Endodermal cell (in vitro differentiated cells): Measurements from ENCODE around the gene GGTLC1. TPM values are rescaled to one million over a fixed set of nuclear protein-coding genes. Genes with fewer than 3 reads are reported as not detected.
"Not testable (repeated sequence)": the region's sequence is repeated elsewhere in the genome, so short reads cannot be mapped to it uniquely, and the experiment has no call there.

ENCODE experiments used
- DNase-seq: peaks from one replicate; pipeline ENCODE4 v3.0.0-alpha.2; 2017
- H3K27ac ChIP-seq: 2 replicates; pipeline ENCODE4 v1.5.1; 2013; ENCODE audit warnings: mild to moderate bottlenecking, low read depth, low read length, moderate library complexity
- H3K27me3 ChIP-seq: 2 replicates; pipeline ENCODE4 v1.6.1; 2013; ENCODE audit warnings: mild to moderate bottlenecking, low read length, moderate library complexity; ENCODE audit not compliant: insufficient read depth, control insufficient read depth, poor library complexity, severe bottlenecking
- H3K36me3 ChIP-seq: 2 replicates; pipeline ENCODE4 v1.7.0; 2013; ENCODE audit warnings: mild to moderate bottlenecking, low read length, moderate library complexity; ENCODE audit not compliant: control insufficient read depth, insufficient read depth
- H3K4me1 ChIP-seq: one replicate; pipeline ENCODE4 v1.7.0; 2013; ENCODE audit warnings: low read length; ENCODE audit not compliant: control insufficient read depth, insufficient read depth
- H3K4me3 ChIP-seq: 2 replicates; pipeline ENCODE4 v1.5.1; 2013; ENCODE audit warnings: mild to moderate bottlenecking, low read length, moderate library complexity
- H3K9ac ChIP-seq: 2 replicates; pipeline ENCODE4 v1.6.1; 2013; ENCODE audit warnings: mild to moderate bottlenecking, low read length, moderate library complexity; ENCODE audit not compliant: poor library complexity, severe bottlenecking; ENCODE audit errors: extremely low read depth
- H3K9me3 ChIP-seq: 2 replicates; pipeline ENCODE4 v1.6.1; 2013; ENCODE audit warnings: mild to moderate bottlenecking, low read length, moderate library complexity; ENCODE audit not compliant: control insufficient read depth
- H3K27ac Mint-ChIP-seq: 2 replicates; pipeline ENCODE4 v1.8.0; 2020; ENCODE audit warnings: mixed read lengths
- H3K27me3 Mint-ChIP-seq: 2 replicates; pipeline ENCODE4 v1.8.0; 2021; ENCODE audit warnings: mild to moderate bottlenecking, mixed read lengths; ENCODE audit not compliant: insufficient read depth
- H3K36me3 Mint-ChIP-seq: 2 replicates; pipeline ENCODE4 v1.8.0; 2020; ENCODE audit warnings: low read depth, mixed read lengths
- H3K4me1 Mint-ChIP-seq: 2 replicates; pipeline ENCODE4 v1.8.0; 2020; ENCODE audit warnings: mixed read lengths
- H3K4me3 Mint-ChIP-seq: 2 replicates; pipeline ENCODE4 v1.8.0; 2020; ENCODE audit warnings: mild to moderate bottlenecking, moderate library complexity, mixed read lengths
- H3K9me3 Mint-ChIP-seq: 2 replicates; pipeline ENCODE4 v1.8.0; 2020; ENCODE audit warnings: mild to moderate bottlenecking, mixed read lengths
- CTCF ChIP-seq: fragments of 200-600 bp; sonication (generic); conservative IDR thresholded peaks from 2 replicates; pipeline ENCODE4 v1.5.0; 2021; ENCODE audit warnings: antibody characterized with exemption, mild to moderate bottlenecking
- whole genome bisulfite sequencing, 2 experiments: methylation state at CpG; one replicate each; pipeline versions ENCODE4 v1.1.5 to v1.1.7; 2013; ENCODE audit warnings: missing lambda C conversion rate in 2 of 2, mixed read lengths in 1 of 2; ENCODE audit not compliant: insufficient coverage in 1 of 2, insufficient read length in 1 of 2; 5-methylcytosine and 5-hydroxymethylcytosine counted together
- total RNA-seq, 2 donors: library from RNA; stranded (reverse); fragmentation: NEBNext Ultra II Directional in 1 of 2; extraction: Animal tissue kit (Norgen Biotek cat#: 25700) in 1 of 2; gene quantifications; 2 replicates in 1 of 2; 3 replicates in 1 of 2; pipeline ENCODE4 v1.2.1, GENCODE V29; 2021

The GGTLC1 gene
- total RNA-seq, 2 donors from 2014 or later = not detected

DNA sequence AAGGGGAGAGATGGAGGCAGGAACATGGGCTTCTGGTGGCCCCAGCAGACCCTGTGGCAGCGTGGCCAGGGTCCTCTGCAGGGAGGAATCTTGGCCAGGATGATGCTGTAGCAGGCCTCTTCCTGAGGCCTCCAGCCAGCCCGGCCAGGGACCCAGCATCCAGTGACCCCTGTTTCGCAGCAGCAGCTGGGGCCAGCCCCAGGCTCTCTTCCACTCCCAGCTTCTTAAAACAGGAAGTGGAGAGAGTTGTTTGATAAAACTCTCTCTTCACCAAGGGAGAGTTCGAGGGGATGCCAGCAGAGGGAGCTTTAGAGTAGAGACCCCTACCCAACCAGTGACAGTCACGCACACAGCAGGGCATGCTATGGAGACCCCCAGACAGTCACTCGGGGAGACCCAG is 10.1 kb downstream of the GGTLC1 start:
- not testable (repeated sequence) for H3K9me3 ChIP-seq, H3K27ac ChIP-seq, H3K4me3 ChIP-seq, H3K9me3 Mint-ChIP-seq, H3K27me3 Mint-ChIP-seq, H3K4me1 ChIP-seq, H3K4me3 Mint-ChIP-seq, H3K27me3 ChIP-seq, H3K27ac Mint-ChIP-seq, H3K36me3 Mint-ChIP-seq, H3K36me3 ChIP-seq, H3K9ac ChIP-seq
- H3K4me1 Mint-ChIP-seq = peaks cover 16% of the 10 kb centered on the region
- peak; percentile 73 for TF ChIP-seq CTCF
- peak; percentile 75 for DNase-seq
- 20 to 72% methylated on average over 1 to 5 of the region's 6 CpGs for WGBS, 2 experiments

- H3K9ac ChIP-seq = no peak overlapping the region
- Mint-ChIP-seq H3K36me3 (no peaks in the 10 kb centered on the region), H3K9me3 (no peaks in the 10 kb centered on the region), H3K27ac (no peak overlapping the region), H3K4me3 (no peak overlapping the region), H3K27me3 (no peaks in the 10 kb centered on the region), H3K4me1 (no peaks in the 10 kb centered on the region)
- no peak for TF ChIP-seq CTCF
- no peak overlapping the region for H3K4me3 ChIP-seq
- no peaks in the 10 kb centered on the region for H3K36me3 ChIP-seq
- WGBS, 2 experiments = 65 to 82% methylated on average over 6 to 9 of the region's 9 CpGs
- DNase-seq = peak; percentile 39
- no peaks in the 10 kb centered on the region for H3K4me1 ChIP-seq
- no peaks in the 10 kb centered on the region for H3K9me3 ChIP-seq
- no peaks in the 10 kb centered on the region for H3K27me3 ChIP-seq
- H3K27ac ChIP-seq = no peak overlapping the region
Measured at GRCh38 chr20:23974966-23975365, 13.6 kb downstream of the GGTLC1 start.

DNA sequence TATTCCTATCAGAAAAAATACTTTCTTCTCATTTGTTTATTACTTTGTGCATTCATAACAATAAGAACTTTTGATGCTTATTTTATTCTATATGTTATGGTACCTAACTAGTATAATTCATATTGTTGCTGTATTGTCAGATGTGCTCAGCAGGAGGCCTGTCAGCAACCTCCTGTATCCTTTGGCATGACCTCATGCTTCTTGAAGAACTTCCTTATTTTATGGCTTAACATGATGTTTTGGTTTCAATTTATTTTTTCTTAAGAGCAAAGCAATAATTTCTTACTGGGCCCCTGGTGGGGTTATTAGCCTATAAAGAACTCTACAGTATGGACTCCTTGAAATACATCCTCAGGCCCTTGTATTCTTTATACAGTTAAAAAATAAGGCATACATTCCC is 17.3 kb downstream of the GGTLC1 start:
- Histone ChIP-seq H3K36me3 (no peaks in the 10 kb centered on the region), H3K9ac (no peak overlapping the region), H3K4me3 (no peak overlapping the region), H3K27ac (no peak overlapping the region), H3K4me1 (no peaks in the 10 kb centered on the region), H3K27me3 (no peaks in the 10 kb centered on the region), H3K9me3 (no peaks in the 10 kb centered on the region)
- Mint-ChIP-seq H3K9me3 (peaks cover 10% of the 10 kb centered on the region), H3K27me3 (peaks cover 2% of the 10 kb centered on the region), H3K27ac (no peak overlapping the region), H3K4me3 (no peak overlapping the region), H3K36me3 (peaks cover 2% of the 10 kb centered on the region), H3K4me1 (no peaks in the 10 kb centered on the region)
- DNase-seq = no peak
- no peak for TF ChIP-seq CTCF
